Central memory CD4-positive, alpha-beta T cell (primary cell): ENCODE data around the gene TXNRD1.
"Not testable (repeated sequence)": the region's sequence is repeated elsewhere in the genome, so short reads cannot be mapped to it uniquely, and the experiment has no call there.

Source experiments
- DNase-seq: peaks from one replicate; pipeline ENCODE4 v3.0.0; 2022

TXNRD1 gene

GRCh38 chr12:104376650-104377513 is 161.3 kb downstream of the TXNRD1 start:
- no peak for DNase-seq

GRCh38 chr12:104377514-104377812 is 161.9 kb downstream of the TXNRD1 start:
- DNase-seq, result no peak

GRCh38 chr12:104378427-104378826 is 162.8 kb downstream of the TXNRD1 start:
- no peak for DNase-seq

GRCh38 chr12:104381341-104381730 is 165.8 kb downstream of the TXNRD1 start:
- no peak for DNase-seq

GRCh38 chr12:104381731-104382480 is 166.3 kb downstream of the TXNRD1 start:
- DNase-seq, result peak; percentile 71

GRCh38 chr12:104384141-104384880 is 168.7 kb downstream of the TXNRD1 start:
- DNase-seq, result no peak

GRCh38 chr12:104385510-104385909 is 169.9 kb downstream of the TXNRD1 start:
- DNase-seq, result no peak

GRCh38 chr12:104386461-104386860 is 170.9 kb downstream of the TXNRD1 start:
- DNase-seq, result no peak

- DNase-seq, result no peak
These were observed 171.6 kb downstream of the TXNRD1 start for GRCh38 chr12:104387190-104387589.

GRCh38 chr12:104394086-104394485 is 178.5 kb downstream of the TXNRD1 start:
- DNase-seq, result not testable (repeated sequence)
